ENCODE results near the gene KLHL34.

The KLHL34 gene, protein sequence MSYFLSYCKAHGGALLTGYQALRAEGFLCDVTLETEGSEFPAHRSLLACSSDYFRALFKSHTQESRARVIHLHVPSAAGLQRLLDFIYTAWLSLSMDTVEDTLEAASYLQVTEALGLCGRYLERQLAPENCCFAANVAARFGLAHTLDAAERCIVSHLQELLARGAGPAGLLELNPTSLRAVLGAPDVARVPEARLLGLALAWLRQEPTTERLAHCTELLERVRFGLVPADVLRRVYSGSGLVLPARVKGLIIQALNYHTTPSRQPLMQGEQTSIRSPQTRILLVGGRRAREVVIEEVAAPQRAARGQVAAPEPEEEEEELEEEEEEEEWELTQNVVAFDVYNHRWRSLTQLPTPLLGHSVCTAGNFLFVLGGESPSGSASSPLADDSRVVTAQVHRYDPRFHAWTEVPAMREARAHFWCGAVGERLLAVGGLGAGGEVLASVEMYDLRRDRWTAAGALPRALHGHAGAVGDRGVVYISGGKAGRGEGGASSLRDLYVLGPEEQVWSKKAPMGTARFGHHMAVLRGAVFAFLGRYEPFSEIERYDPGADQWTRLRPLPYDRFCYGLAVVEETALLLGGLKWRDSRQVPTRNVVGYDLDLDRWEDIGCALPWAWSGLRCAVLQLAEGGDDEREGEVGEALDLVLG

DNA sequence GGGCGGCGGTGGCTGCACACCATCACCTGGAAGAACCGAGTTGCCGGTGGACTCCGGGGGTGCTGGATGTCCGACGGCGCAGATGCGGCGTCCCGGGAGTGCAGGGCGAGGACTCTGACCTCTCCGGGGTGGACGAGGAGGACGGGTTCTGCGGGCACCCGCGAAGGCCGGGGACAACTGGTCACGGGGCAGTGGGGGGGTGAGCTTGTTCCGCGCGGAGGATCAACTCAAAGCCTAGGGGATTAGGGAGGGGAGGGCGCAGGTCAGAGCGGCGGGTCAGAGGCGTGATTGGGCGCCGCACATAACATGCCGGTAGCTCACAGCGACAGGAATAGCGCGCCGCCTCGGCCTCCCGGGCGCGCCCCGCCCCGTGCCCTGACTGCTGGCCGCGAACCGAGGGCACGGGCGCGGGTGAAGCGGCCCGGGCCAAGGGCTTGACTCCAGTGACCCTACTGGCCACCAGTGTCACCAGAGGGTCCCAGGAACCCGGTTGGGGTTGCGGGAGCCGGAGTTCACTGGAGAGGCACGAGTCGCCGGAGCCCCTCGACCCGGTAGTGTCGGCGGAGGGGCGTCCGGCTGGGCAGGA lies at the start of gene KLHL34:
KLHL34 (minus strand) TSS at position 179 of the 586 bp plus-strand sequence. CDS start 542 bp downstream, outside the sequence.
- no peak for DNase-seq

DNA sequence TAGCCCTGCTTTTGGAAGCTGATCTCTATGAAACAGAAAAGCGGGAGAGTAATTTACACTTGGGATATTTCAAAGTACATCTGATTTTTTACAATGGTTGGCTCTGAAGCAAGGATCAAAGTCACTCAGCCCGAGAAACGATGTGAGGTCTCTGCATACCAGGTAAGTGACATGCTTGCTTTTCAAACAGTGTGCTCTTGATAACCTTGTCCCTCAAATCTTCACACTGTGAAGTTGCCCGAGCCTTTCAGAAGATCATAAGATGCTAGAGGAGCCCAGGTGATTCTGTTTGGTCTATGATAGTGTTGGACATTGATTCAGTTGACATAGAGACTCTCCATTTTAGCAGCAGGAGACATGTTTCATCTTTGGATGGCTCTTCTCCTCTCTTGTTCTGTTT lies 47.1 kb upstream of the KLHL34 start:
- no peak for DNase-seq

DNA sequence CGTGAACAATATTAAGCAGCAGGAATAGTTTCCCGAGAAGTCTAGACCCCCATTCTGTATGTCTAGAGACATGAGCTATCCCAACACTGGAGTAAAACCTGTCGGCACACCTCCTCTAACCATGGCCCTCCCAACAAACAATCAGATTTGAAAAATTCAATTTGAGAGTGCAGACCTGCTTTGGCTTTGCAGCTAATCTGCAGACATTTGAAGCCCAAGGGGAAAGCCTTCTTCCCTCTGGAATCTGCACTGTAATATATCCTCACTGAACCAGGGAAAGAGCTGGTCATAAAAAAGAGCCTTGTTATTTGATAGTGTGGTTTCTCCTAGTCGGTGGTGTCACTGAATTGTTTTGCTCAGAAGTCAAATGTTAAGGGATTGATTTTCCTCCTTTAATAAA lies 44.6 kb upstream of the KLHL34 start:
- no peak for DNase-seq

DNA sequence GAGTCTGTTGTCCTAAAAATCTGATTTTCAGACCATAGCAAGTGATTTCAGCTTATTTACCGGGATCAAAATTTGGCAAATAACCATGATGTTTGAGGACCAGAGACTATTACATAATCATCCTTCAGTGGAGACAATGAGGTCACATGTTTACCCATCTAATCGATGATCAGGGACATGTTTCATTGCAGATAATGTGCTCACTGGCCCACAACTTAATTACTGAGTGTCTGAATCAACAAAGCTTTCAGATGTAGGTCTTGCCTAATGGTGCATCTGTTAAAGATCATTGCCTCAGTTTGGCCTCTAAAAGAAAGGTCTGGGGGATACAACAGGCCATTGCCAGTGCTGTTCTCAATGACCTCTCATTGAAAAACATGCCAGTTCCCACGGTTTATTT lies 42.8 kb upstream of the KLHL34 start:
- DNase-seq: no peak

DNA sequence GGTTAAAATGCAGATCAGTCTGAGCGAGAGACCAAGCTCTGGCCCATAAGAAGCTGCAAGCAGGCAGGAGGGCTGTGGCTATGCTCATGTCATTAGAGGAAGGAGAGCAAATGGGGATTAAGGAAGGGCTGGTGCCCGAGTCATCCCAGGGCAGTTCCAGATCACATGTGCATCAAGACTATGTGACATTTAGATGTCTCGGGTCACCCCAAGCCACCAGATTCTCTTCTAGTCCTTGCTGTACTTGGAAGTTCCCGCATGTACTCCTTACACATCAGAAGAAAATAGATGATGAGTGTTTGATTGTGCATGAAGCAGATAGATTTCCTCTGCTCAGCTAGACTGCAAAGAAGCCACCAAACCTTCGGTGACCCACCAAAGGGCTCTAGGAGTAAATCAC lies 42.1 kb upstream of the KLHL34 start:
- DNase-seq: no peak

DNA sequence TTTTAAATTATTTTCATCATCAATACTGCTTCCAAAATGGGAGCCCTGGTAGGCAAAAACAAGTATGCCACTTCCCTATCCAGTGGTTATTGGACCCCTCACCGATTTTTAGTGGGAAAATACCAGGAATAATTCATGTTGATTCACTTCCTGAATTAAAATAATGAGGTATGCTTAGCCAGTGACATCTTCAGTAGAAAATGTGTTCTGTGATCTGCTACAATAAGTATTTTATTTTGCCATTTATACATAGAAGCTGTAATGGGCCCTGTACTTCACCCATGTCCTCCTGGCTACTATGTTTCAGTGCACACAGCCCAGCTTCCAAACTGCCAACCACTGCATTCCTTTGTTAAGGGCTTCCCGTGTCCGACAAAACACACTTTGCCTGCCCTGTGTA lies 41.0 kb upstream of the KLHL34 start:
- no peak for DNase-seq

DNA sequence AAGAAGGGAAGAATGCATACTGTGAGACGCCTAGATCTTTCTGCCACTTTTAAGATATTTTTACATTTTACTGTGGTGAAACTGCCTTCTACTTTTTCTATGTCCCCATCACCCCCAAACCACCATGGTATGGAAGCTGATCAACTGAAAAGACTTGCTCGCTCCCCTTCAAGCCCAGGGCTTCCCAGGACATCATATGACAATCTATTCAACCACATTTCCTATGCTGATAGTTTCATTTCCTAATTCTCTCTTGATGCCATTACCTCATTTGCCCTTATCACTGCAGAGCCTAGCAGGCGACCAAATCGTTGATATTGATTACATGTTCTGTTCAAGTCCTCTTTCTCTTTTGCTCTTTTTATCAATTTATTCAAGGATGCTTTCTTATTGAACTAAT lies 40.1 kb upstream of the KLHL34 start:
- DNase-seq: no peak

DNA sequence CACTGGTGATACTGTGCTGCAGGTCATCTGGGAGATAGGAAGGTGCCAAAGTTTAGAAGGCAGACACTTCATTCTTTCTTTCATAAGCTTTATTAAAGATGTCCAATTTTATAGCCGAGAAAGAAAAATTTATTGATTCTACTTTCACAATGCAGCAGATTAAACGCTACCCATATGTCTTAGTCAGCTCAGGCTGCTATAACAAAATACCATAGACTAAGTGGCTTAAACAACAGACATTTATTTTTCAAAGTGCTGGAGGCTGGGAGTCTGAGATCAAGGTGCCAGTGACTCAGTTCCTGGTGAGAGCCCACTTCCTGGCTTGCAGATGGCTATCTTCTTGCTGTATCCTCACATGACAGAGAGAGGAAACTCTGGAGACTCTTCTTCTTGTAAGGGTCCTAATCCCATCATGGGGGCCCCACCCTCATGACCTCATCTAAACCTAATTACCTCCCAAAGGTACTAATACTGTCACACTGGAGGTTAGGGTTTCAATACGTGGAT lies 33.4 kb upstream of the KLHL34 start:
- peak; percentile 0 for DNase-seq

DNA sequence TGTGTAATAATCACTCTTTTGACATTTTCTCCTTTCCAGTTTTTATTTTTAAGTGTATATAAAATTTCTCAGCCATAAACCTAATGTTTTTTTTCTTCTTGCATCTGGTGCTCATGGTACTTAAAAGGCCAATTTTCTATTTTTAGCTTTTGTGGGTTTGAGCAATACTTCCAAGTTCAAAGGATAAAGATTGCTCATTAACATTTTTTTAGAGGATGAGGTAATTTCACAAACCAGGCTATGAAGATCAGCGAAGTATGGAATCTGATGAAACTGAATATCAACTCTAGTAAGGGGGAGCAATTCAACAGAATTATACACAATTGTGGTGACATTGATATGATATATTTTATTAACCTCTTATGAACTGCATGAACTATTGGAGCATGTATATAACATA lies 25.8 kb upstream of the KLHL34 start:
- no peak for DNase-seq

DNA sequence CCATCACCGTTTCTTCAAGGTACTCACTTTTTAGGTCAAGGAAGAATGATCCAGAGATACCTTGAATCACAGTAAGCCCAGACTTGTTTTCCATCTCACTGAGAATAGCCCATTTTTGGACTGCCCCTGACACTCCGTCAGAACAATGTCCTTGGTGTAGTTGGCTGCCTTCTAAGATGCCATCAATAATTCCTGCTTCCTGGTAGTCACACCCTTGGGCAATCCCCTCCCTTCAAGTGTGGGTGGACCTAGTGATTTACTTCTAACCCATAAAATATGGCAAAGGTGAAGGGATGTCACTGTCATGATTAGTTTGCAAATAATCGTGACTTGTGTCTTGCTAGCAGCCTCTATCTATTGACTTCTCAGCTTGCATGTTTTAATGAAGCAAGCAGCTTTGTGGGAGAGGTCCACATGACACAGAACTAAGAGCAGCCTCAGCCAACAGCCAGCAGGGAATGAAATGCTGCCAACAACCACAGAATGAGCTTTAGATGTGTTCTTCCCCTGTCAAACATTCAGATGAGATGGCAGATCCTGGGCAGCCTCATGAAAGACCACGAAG lies 20.0 kb upstream of the KLHL34 start:
- DNase-seq: no peak

DNA sequence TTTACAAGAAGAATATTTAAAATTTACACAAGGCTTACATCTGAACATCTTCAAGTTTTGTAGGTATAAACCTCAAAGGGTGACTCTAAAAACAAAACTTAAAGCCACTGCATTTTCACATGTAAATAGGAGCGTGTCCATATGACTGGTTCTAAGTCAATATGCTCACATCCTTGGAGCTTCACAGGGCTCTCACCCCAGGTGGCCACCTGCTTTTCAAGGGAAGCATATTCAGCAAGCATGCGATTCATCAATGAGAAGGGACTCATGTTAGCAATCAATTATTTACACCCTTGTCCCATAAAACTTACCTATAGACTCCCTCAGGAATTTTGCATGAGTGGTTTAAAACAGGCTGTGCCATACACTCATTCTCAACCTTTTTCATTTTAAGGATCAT lies 17.8 kb upstream of the KLHL34 start:
- no peak for DNase-seq

DNA sequence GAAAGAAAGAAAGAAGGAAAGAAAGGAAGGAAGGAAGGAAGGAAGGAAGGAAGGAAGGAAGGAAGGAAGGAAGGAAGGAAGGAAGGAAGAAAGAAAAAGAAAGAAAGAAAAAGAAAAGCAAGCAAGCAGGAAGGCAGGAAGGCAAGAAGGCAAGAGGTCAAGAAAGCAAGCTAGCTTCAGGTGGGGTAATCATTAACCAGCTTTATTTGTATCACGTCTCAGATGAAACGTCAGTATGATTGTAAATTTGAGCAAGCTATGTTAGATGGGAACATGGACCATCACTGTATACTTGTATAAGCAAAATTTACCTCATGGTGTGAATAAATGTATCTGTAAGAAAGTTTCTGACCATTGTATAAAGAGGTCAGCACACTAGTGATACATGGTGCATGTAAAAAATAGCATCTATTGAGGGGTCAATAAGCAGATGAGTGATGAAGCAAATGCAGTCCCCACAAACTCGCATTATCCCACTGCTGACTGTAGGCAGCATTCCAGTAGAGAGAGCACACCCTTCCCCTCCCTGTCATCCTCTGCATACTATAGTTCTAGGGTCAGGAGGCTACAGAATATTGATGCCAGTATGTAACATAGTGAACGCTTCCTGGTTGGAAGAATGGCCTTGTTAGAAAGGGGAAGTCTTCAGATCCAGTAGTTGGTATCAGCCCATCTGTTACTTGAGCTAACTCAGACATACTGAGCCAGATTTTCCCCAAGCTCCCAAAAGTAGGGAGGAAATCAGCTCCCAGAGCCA lies 16.5 kb upstream of the KLHL34 start:
- no peak for DNase-seq

DNA sequence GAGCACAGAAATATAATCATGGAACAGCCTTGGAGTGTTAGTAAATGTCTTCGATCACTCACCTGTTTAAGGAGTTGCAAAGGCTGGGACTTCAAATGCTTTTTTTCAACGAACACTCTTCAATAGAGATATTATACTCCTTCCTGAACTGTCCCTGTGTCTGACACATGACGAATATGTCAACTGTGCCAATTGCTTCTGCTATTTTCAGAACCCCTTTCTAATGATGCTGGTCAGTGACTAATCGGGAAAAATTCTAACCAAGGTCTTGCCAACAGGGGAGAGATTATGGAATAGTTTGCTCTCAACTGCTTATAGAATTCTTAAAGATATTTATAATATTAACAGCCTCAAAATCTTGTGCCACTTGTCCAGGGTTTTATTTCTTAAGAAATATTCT lies 8.5 kb upstream of the KLHL34 start:
- no peak for DNase-seq

DNA sequence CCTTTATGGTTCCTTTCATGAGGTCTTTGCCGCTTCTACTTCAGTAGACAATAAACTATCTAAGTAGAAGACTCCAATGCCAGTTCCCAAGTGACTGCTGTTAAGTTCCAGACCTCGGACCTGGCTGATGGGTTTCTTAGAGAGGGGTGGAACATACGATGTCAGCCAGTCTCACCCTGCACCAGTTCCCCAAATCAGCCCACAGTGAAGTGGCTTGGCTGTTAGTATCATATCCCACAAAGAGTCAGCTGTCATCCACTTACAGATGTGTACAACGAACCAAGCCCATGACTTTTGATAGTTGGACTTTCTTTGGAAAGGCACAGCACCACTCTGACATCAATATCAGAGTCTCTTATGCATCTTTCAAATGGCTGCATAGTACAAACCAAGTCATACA lies 8.1 kb upstream of the KLHL34 start:
- DNase-seq: no peak

DNA sequence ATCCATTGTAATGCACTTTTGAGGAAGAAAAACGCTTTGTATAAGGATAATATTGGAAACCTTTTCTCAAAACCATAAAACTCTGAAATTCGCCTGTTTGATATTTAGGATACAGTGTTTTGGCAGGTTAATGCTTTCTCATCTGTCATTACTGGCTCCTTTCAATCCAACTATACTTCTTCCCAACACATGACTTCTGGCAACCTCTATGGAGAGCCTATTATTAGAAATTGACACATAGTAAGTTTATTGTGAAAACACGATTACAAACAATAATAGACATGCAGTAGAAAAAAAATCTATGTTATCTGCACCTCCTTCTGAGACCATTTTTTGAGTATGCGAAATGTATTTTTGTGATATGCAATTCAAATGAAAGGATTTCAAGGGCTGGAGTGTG lies 4.6 kb upstream of the KLHL34 start:
- DNase-seq: no peak

DNA sequence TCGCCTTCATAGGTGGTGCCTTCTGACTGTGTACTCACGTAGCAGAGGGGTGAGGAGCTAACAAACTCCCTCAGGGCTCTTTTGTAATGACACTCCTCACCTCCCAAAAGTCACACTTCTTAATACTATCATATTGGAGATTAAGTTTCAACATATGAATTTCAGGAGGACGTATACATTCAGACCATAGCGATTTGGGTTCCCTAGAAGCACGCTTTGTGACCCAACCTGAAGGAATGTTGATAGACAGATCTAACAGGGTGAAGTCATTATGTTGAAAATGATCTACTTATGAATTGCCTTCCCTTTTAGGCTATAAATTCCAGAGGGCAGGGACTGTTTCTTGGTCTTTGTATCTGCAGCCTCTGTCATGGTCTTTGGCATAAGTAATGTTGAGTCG lies 3.2 kb upstream of the KLHL34 start:
- no peak for DNase-seq

DNA sequence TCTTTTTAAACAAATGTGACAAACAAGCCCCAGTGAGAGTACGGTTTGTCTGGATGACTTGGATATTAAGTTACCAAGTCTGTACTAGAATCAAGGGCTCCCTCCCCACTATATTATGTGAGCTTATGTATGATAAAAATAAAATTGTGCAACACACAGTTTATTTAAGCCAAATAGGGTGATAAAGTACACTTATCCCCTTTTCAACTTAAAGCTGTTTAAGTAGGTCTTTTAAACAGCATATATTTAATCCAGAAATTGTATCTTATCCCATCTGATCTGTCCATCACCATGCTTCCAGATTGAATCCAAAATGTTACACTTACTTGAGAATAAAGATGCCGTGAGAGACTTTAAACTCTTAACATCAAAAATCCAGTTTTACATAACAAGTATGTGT lies 2.0 kb upstream of the KLHL34 start:
- no peak for DNase-seq

DNA sequence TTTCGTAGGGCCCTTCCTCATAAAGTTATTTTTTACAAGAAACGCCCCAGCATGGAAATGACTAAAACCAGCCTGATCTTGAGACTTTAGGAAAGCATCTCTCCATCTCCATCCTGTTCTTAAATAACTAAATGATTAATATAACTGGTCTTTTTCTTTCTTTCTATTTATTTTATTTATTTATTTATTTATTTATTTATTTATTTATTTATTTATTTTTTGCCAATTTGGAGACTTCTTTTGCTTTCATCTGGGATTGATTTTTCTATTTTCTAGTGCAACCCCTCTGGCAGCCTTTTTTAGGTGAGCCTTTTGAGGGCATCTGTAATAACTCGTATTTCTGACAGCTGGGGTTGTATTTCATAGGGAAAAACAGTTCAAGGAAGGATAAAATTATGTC lies 1.2 kb upstream of the KLHL34 start:
- DNase-seq: no peak

DNA sequence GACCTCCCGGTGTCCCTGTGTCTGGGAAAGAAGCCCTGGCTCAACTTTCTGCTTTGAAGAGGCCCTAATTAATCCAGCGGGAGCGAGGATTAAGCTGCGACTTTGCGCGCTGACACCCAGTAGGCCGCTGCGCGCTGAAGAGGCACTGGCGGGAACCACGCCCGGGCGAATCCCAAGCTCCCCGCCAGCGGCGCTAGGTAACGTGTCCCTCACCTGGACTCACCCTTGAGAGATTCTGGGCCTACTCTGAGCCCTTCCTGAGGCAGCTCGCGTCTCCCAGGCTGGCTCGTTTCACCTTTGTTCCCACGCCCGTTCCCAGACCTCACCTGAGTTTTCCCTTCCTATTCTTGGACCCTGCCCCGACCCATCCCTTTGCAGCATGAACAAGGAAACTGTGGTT lies 616 bp upstream of the KLHL34 start:
- no peak for DNase-seq

DNA sequence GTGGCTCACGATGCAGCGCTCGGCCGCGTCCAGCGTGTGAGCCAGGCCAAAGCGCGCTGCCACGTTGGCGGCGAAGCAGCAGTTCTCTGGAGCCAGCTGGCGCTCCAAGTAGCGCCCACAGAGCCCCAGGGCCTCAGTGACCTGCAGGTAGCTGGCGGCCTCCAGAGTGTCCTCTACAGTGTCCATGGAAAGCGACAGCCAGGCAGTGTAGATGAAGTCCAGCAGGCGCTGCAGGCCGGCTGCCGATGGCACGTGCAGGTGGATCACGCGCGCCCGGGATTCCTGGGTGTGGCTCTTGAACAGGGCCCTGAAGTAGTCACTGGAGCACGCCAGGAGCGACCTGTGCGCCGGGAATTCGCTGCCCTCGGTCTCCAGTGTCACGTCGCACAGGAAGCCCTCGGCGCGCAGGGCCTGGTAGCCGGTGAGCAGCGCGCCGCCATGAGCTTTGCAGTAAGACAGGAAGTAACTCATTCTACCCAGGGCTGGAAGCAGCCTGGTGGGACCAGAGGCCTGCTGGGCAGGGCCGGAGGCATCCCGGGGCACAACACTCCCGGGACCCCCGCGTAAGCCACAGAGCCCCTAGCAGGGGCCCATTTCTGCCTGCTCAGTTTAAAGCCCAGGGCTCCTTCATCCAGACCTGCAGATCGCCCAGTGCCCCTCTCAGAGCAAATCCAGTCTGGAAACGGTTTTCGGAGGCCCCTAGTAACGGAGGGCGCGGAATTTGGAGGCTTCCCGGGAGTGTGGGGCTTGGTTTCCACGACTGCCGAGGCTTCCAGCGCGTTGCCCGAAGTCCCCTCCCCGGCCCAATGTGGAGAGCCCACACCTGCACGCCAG lies 595 bp downstream of the KLHL34 start:
- DNase-seq: no peak

DNA sequence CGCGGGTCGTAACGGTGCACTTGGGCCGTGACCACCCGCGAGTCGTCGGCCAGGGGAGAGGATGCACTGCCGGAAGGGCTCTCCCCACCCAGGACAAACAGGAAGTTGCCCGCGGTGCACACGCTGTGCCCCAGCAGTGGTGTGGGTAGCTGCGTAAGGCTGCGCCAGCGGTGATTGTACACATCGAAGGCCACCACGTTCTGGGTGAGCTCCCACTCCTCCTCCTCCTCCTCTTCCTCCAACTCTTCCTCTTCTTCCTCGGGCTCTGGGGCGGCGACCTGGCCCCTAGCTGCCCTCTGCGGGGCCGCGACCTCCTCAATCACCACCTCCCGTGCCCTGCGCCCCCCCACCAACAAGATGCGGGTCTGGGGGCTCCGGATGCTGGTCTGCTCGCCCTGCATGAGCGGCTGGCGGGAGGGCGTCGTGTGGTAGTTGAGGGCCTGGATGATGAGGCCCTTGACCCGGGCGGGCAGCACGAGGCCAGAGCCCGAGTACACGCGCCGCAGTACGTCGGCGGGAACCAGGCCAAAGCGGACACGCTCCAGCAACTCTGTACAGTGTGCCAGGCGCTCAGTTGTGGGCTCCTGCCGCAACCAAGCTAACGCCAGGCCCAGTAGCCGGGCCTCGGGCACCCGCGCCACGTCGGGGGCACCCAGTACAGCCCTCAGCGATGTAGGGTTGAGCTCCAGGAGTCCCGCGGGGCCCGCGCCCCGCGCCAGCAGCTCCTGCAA lies 1.4 kb downstream of the KLHL34 start:
- no peak for DNase-seq

All from hematopoietic multipotent progenitor cell treated with erythropoietin and hydrocortisone succinate and interleukin-3 and kit ligand, for 6 days (in vitro differentiated cells).